ENCODE measurements around the gene TNFSF10. TPM values are rescaled to one million over a fixed set of nuclear protein-coding genes. Genes with fewer than 3 reads are reported as not detected.

Gene TNFSF10
- total RNA-seq, 2 experiments from 2014 or later: 9.2 to 9.5 TPM

- Mint-ChIP-seq H3K4me3 (no peak overlapping the region), H3K36me3 (ENCODE audit: low read depth) (no peaks in the 10 kb centered on the region), H3K27ac (no peak overlapping the region), H3K4me1 (ENCODE audit: low read depth) (peaks cover 21% of the 10 kb centered on the region), H3K27me3 (no peaks in the 10 kb centered on the region), H3K9me3 (no peaks in the 10 kb centered on the region)
- Histone ChIP-seq H3K9me3 (ENCODE audit: control insufficient read depth in 1 of 2, insufficient read depth in 1 of 2, low read length in 2 of 2) (no peaks in the 10 kb centered on the region), H3K4me3 (ENCODE audit: low read length) (no peak overlapping the region), H3K27me3 (ENCODE audit: control insufficient read depth in 1 of 2, insufficient read depth in 2 of 2, low read length in 2 of 2) (no peaks in the 10 kb centered on the region), H3K36me3 (ENCODE audit: insufficient read depth, low read length) (no peaks in the 10 kb centered on the region), H3K27ac (ENCODE audit: low read depth in 1 of 2, low read length in 2 of 2) (no peak overlapping the region), H3K4me1 (ENCODE audit: insufficient read depth, low read length) (peaks cover 9% of the 10 kb centered on the region)
- DNase-seq (no peak), ATAC-seq (ENCODE audit: poor library complexity) (no peak)
- intact Hi-C loops (cut with DNase I, micrococcal nuclease): loop anchor here in 1 of 2 experiments (5.0 kb wide), 1 partner anchor 42 kb away; no protein-coding TSS in a partner anchor
- ChIA-PET POLR2A (interaction anchor here (1.0 kb wide), 1 partner anchor 27 kb away, joined by 3 read pairs; no protein-coding TSS in a partner anchor), CTCF (no interaction called here)
- TF ChIP-seq CTCF (IDR thresholded peaks at IDR 0.05): no peak
Measured at GRCh38 chr3:172543884-172544283, 20.7 kb upstream of the TNFSF10 start.

- no peak overlapping the region for H3K4me3 ChIP-seq (ENCODE audit: low read length)
- no peaks in the 10 kb centered on the region for H3K27me3 ChIP-seq (ENCODE audit: control insufficient read depth in 1 of 2, insufficient read depth in 2 of 2, low read length in 2 of 2)
- intact Hi-C loops (cut with DNase I, micrococcal nuclease): loop anchor here in 1 of 2 experiments (5.0 kb wide), 1 partner anchor 41 kb away; no protein-coding TSS in a partner anchor
- ATAC-seq (ENCODE audit: poor library complexity) (no peak), DNase-seq (no peak)
- H3K36me3 Mint-ChIP-seq (ENCODE audit: low read depth): no peaks in the 10 kb centered on the region
- no peak overlapping the region for H3K27ac ChIP-seq (ENCODE audit: low read depth in 1 of 2, low read length in 2 of 2)
- no peak overlapping the region for H3K4me3 Mint-ChIP-seq
- no peaks in the 10 kb centered on the region for H3K9me3 ChIP-seq (ENCODE audit: control insufficient read depth in 1 of 2, insufficient read depth in 1 of 2, low read length in 2 of 2)
- H3K36me3 ChIP-seq (ENCODE audit: insufficient read depth, low read length): no peaks in the 10 kb centered on the region
- H3K27me3 Mint-ChIP-seq: no peaks in the 10 kb centered on the region
- no peaks in the 10 kb centered on the region for H3K9me3 Mint-ChIP-seq
- TF ChIP-seq CTCF (IDR thresholded peaks at IDR 0.05): no peak
- H3K4me1 Mint-ChIP-seq (ENCODE audit: low read depth): peaks cover 26% of the 10 kb centered on the region
- ChIA-PET CTCF (no interaction called here), POLR2A (interaction anchor here (1.0 kb wide), 1 partner anchor 27 kb away, joined by 3 read pairs; no protein-coding TSS in a partner anchor)
- no peak overlapping the region for H3K27ac Mint-ChIP-seq
- peaks cover 10% of the 10 kb centered on the region for H3K4me1 ChIP-seq (ENCODE audit: insufficient read depth, low read length)
Measured at GRCh38 chr3:172543419-172543818, 20.2 kb upstream of the TNFSF10 start.

GRCh38 chr3:172542999-172543398 is 19.8 kb upstream of the TNFSF10 start:
- TF ChIP-seq CTCF (IDR thresholded peaks at IDR 0.05): no peak
- H3K27me3 ChIP-seq (ENCODE audit: control insufficient read depth in 1 of 2, insufficient read depth in 2 of 2, low read length in 2 of 2): no peaks in the 10 kb centered on the region
- Mint-ChIP-seq H3K4me3 (no peak overlapping the region), H3K27me3 (no peaks in the 10 kb centered on the region), H3K27ac (no peak overlapping the region), H3K4me1 (ENCODE audit: low read depth) (peaks cover 27% of the 10 kb centered on the region), H3K9me3 (no peaks in the 10 kb centered on the region), H3K36me3 (ENCODE audit: low read depth) (no peaks in the 10 kb centered on the region)
- no peak overlapping the region for H3K27ac ChIP-seq (ENCODE audit: low read depth in 1 of 2, low read length in 2 of 2)
- H3K36me3 ChIP-seq (ENCODE audit: insufficient read depth, low read length): no peaks in the 10 kb centered on the region
- intact Hi-C loops (cut with DNase I, micrococcal nuclease): loop anchor here in 1 of 2 experiments (5.0 kb wide), 1 partner anchor 41 kb away; no protein-coding TSS in a partner anchor
- ChIA-PET CTCF (no interaction called here), POLR2A (interaction anchor here (1.0 kb wide), 1 partner anchor 26 kb away, joined by 3 read pairs; no protein-coding TSS in a partner anchor)
- H3K4me1 ChIP-seq (ENCODE audit: insufficient read depth, low read length): peaks cover 15% of the 10 kb centered on the region
- DNase-seq (no peak), ATAC-seq (ENCODE audit: poor library complexity) (no peak)
- no peaks in the 10 kb centered on the region for H3K9me3 ChIP-seq (ENCODE audit: control insufficient read depth in 1 of 2, insufficient read depth in 1 of 2, low read length in 2 of 2)
- no peak overlapping the region for H3K4me3 ChIP-seq (ENCODE audit: low read length)
